Measurements from ENCODE around the gene NUP37.

DNA sequence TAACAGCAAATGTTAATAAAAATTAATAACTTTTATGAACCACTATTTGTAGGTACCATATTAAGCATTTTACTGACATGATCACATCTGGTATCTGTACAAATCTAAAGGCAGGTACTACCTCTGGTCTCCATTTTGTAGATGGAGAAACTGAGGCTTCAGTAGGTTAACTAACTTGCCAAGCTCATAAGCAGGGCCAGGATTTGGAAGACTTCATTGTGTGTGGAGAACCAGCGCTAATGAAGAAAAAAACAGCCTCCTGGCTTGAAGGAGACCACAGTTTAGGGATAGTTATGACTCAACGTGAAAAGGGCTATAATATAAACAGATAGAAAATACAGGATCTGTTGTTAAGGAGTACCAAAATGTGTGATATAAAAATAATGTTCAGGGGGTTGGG, 1.0 kb downstream of the NUP37 start:
- TF ChIP-seq EZH2 (IDR thresholded peaks at IDR 0.05) (no peak), POLR2AphosphoS5 (IDR thresholded peaks at IDR 0.05; ENCODE audit: borderline replicate concordance, low read depth, low read length) (no peak), FOXP2 (optimal IDR thresholded peaks at IDR 0.05; ENCODE audit: control extremely low read depth, extremely low read length, insufficient read depth) (no peak)

All from SK-N-MC (cell line).